Neural cell (in vitro differentiated cells): ENCODE results near the gene PIM3.

Experiments used
- EP300 ChIP-seq: fragments of 450-650 bp; conservative IDR thresholded peaks from 2 replicates; pipeline ENCODE4 v1.6.1; 2014; ENCODE audit warnings: antibody characterized with exemption, mild to moderate bottlenecking, moderate library complexity; ENCODE audit not compliant: poor library complexity, severe bottlenecking
- MXI1 ChIP-seq: fragments of 450-650 bp; conservative IDR thresholded peaks from 2 replicates; pipeline ENCODE4 v1.6.1; 2014; ENCODE audit warnings: antibody characterized with exemption, mild to moderate bottlenecking; ENCODE audit not compliant: poor library complexity, severe bottlenecking
- POLR2AphosphoS5 ChIP-seq: IDR thresholded peaks from 2 replicates; pipeline ENCODE4 v1.6.1; 2012
- TF ChIP-seq, protein P1 (sequence below): fragments of 450-650 bp; IDR thresholded peaks from 2 replicates; pipeline ENCODE4 v1.5.1; 2014; ENCODE audit warnings: antibody characterized with exemption, mild to moderate bottlenecking, moderate library complexity; ENCODE audit not compliant: poor library complexity, severe bottlenecking

- TF ChIP-seq, protein P1, sequence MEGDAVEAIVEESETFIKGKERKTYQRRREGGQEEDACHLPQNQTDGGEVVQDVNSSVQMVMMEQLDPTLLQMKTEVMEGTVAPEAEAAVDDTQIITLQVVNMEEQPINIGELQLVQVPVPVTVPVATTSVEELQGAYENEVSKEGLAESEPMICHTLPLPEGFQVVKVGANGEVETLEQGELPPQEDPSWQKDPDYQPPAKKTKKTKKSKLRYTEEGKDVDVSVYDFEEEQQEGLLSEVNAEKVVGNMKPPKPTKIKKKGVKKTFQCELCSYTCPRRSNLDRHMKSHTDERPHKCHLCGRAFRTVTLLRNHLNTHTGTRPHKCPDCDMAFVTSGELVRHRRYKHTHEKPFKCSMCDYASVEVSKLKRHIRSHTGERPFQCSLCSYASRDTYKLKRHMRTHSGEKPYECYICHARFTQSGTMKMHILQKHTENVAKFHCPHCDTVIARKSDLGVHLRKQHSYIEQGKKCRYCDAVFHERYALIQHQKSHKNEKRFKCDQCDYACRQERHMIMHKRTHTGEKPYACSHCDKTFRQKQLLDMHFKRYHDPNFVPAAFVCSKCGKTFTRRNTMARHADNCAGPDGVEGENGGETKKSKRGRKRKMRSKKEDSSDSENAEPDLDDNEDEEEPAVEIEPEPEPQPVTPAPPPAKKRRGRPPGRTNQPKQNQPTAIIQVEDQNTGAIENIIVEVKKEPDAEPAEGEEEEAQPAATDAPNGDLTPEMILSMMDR, result no peak
- TF ChIP-seq POLR2AphosphoS5 (no peak), EP300 (peak; percentile 75), MXI1 (no peak)
These were observed 17.8 kb upstream of the PIM3 start for GRCh38 chr22:49942565-49943404.
